Stimulated activated naive CD8-positive, alpha-beta T cell treated with anti-CD3 and anti-CD28 coated beads, Interleukin-15, Interleukin-2, amounts not matched to agents 100 ng/mL and 50 ng/mL, for 24 hours (primary cell): ENCODE data around the gene VWA3B.
"Not testable (repeated sequence)": the region's sequence is repeated elsewhere in the genome, so short reads cannot be mapped to it uniquely, and the experiment has no call there.

Experiments used
- H3K27ac Mint-ChIP-seq: one replicate; pipeline ENCODE4 v1.8.0; 2021; ENCODE audit warnings: mild to moderate bottlenecking, mixed read lengths
- H3K27me3 Mint-ChIP-seq: one replicate; pipeline ENCODE4 v1.8.0; 2021; ENCODE audit warnings: mixed read lengths
- H3K36me3 Mint-ChIP-seq: one replicate; pipeline ENCODE4 v1.8.0; 2021; ENCODE audit warnings: low read depth, mixed read lengths
- H3K4me1 Mint-ChIP-seq: one replicate; pipeline ENCODE4 v1.8.0; 2021; ENCODE audit warnings: low read depth, mixed read lengths
- H3K4me3 Mint-ChIP-seq: one replicate; pipeline ENCODE4 v1.8.0; 2021; ENCODE audit warnings: mild to moderate bottlenecking, mixed read lengths
- H3K9me3 Mint-ChIP-seq: one replicate; pipeline ENCODE4 v1.8.0; 2021; ENCODE audit warnings: mixed read lengths

VWA3B gene

GRCh38 chr2:98072442-98072841 lies 14.5 kb upstream of the VWA3B start:
- H3K4me1 Mint-ChIP-seq: no peaks in the 10 kb centered on the region
- H3K9me3 Mint-ChIP-seq: no peaks in the 10 kb centered on the region
- H3K4me3 Mint-ChIP-seq: no peak overlapping the region
- no peaks in the 10 kb centered on the region for H3K36me3 Mint-ChIP-seq
- peaks cover 10% of the 10 kb centered on the region for H3K27me3 Mint-ChIP-seq
- no peak overlapping the region for H3K27ac Mint-ChIP-seq

GRCh38 chr2:98078701-98079100 lies 8.3 kb upstream of the VWA3B start:
- Mint-ChIP-seq H3K27me3 (peaks cover 17% of the 10 kb centered on the region), H3K9me3 (no peaks in the 10 kb centered on the region), H3K36me3 (no peaks in the 10 kb centered on the region), H3K27ac (no peak overlapping the region), H3K4me1 (peaks cover 14% of the 10 kb centered on the region), H3K4me3 (no peak overlapping the region)

GRCh38 chr2:98084151-98084868 lies 2.7 kb upstream of the VWA3B start:
- H3K4me3 Mint-ChIP-seq: no peak overlapping the region
- no peak overlapping the region for H3K27ac Mint-ChIP-seq
- no peaks in the 10 kb centered on the region for H3K9me3 Mint-ChIP-seq
- H3K27me3 Mint-ChIP-seq: peaks cover 57% of the 10 kb centered on the region
- H3K36me3 Mint-ChIP-seq: no peaks in the 10 kb centered on the region
- peaks cover 40% of the 10 kb centered on the region for H3K4me1 Mint-ChIP-seq

GRCh38 chr2:98084869-98085238 lies 2.1 kb upstream of the VWA3B start:
- H3K4me1 Mint-ChIP-seq: peaks cover 40% of the 10 kb centered on the region
- peaks cover 58% of the 10 kb centered on the region for H3K27me3 Mint-ChIP-seq
- no peaks in the 10 kb centered on the region for H3K9me3 Mint-ChIP-seq
- H3K4me3 Mint-ChIP-seq: no peak overlapping the region
- no peaks in the 10 kb centered on the region for H3K36me3 Mint-ChIP-seq
- no peak overlapping the region for H3K27ac Mint-ChIP-seq

DNA sequence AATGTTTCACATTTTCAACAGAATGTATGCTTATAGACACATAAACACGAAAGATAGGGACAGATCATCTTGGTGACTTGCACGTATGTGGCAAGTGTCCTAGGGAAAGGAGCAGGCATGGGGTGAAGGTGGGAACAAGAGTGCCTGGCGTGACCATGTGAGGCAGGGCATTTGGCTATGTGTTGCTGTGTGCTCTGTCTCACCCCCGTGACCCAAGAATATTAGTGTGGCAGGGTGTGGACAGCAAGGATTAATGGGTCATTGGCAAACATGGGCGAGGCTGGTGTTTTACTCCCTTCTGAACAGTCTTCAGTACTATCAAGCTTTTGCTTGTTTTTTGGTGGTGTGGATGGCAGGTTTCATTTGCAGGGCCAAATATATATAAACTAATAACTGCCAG lies 1.3 kb upstream of the VWA3B start:
- no peak overlapping the region for H3K27ac Mint-ChIP-seq
- no peak overlapping the region for H3K4me3 Mint-ChIP-seq

GRCh38 chr2:98087447-98088020 lies 567 bp downstream of the VWA3B start:
- peak overlapping the region; percentile 40 for H3K27ac Mint-ChIP-seq
- H3K4me3 Mint-ChIP-seq: peak overlapping the region; percentile 78
- no peaks in the 10 kb centered on the region for H3K9me3 Mint-ChIP-seq
- peaks cover 53% of the 10 kb centered on the region for H3K27me3 Mint-ChIP-seq
- H3K4me1 Mint-ChIP-seq: peaks cover 26% of the 10 kb centered on the region
- no peaks in the 10 kb centered on the region for H3K36me3 Mint-ChIP-seq

More for the DNA sequence above, 1.3 kb upstream of the VWA3B start:
- Mint-ChIP-seq H3K27me3 (peaks cover 58% of the 10 kb centered on the region), H3K9me3 (no peaks in the 10 kb centered on the region), H3K4me1 (peaks cover 38% of the 10 kb centered on the region), H3K36me3 (no peaks in the 10 kb centered on the region)

- Mint-ChIP-seq H3K9me3 (no peaks in the 10 kb centered on the region), H3K4me3 (peak overlapping the region; percentile 25), H3K27ac (peak overlapping the region; percentile 5), H3K27me3 (peaks cover 48% of the 10 kb centered on the region), H3K36me3 (no peaks in the 10 kb centered on the region), H3K4me1 (peaks cover 26% of the 10 kb centered on the region)
Measured at GRCh38 chr2:98088261-98088660, 1.3 kb downstream of the VWA3B start.

DNA sequence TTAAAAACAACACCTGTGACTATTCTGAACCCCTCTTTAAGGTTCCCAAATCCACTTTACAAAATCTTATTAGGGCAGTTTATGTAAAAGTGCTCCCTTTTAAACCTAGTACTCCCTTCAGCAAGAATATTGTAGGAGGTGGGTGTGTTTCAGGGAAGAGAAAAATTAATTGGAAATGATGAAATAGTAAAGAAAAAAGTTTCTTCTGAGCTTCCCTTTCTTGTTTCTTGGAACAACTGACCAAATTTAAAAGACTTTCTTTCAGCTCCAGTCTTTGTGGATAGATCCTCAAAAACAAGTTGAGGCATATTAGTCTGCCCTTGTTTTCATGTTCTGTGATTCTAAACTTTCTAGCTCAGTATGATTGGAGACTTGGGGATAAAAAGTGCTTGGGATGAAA lies 3.0 kb downstream of the VWA3B start:
- Mint-ChIP-seq H3K27me3 (peaks cover 42% of the 10 kb centered on the region), H3K27ac (no peak overlapping the region), H3K36me3 (no peaks in the 10 kb centered on the region), H3K9me3 (peaks cover 5% of the 10 kb centered on the region), H3K4me1 (peaks cover 22% of the 10 kb centered on the region), H3K4me3 (no peak overlapping the region)

DNA sequence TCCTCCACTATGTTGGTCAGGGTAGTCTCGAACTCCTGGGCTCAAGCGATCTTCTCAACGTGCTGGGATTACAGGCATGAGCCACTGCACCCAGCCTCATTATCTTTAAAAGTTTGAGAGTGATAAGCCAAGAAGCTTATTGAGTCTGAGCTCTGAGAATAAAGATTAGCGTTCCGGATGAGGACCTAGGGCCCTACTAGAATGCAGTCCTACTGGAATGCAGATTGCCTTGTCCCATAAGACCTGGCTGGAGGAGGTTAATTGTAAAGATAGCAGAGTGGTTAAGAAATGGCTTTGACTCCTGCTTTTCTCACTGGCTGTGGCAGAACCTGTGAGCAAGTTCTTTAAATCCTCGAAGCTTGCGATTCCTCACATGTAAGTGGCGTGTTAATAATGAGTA lies 4.0 kb downstream of the VWA3B start:
- Mint-ChIP-seq H3K4me3 (no peak overlapping the region), H3K4me1 (peaks cover 22% of the 10 kb centered on the region), H3K27me3 (peaks cover 35% of the 10 kb centered on the region), H3K9me3 (peaks cover 8% of the 10 kb centered on the region), H3K36me3 (no peaks in the 10 kb centered on the region), H3K27ac (no peak overlapping the region)

DNA sequence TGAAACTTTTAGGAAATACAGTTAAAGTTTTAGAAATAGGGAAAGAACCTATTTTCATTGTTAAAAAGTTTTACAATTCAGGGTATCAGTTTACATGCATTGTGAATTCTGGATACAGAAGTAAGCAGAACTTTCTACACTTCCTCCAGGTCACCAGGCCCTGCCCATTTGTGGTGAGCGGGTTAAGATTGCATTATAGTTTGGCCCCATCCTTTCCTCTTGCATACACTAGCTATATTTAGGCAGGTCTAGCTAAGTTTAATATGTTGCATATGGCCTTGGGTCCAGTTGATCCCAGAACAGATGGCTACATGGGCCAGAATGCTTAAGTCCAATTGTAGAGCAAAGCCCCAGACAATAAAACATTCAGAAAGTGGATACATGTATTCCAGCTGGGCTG lies 4.8 kb downstream of the VWA3B start:
- peaks cover 27% of the 10 kb centered on the region for H3K27me3 Mint-ChIP-seq
- H3K4me3 Mint-ChIP-seq: no peak overlapping the region
- H3K4me1 Mint-ChIP-seq: peaks cover 16% of the 10 kb centered on the region
- peaks cover 14% of the 10 kb centered on the region for H3K9me3 Mint-ChIP-seq
- peaks cover 4% of the 10 kb centered on the region for H3K36me3 Mint-ChIP-seq
- no peak overlapping the region for H3K27ac Mint-ChIP-seq

DNA sequence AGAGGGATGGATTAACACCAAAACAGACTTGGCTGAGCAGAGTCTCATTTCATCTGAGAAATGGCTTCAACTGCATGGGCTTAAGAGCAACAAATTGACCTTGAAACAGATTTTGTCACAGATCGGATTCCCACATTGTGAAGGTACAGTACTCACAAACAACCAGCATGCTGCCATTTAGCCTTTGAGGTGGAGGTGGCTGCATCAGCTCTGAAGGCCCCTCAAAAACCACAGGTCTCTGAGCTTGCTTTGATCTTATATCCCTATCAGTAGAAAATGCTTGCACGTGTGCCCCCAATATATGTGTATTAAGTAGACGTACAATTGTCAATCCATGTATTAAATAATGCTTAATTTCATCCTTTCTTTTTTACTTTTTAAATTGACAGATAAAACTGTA lies 6.2 kb downstream of the VWA3B start:
- Mint-ChIP-seq H3K27ac (no peak overlapping the region), H3K4me1 (peaks cover 4% of the 10 kb centered on the region), H3K36me3 (peaks cover 5% of the 10 kb centered on the region), H3K27me3 (peaks cover 22% of the 10 kb centered on the region), H3K9me3 (peaks cover 19% of the 10 kb centered on the region), H3K4me3 (no peak overlapping the region)

DNA sequence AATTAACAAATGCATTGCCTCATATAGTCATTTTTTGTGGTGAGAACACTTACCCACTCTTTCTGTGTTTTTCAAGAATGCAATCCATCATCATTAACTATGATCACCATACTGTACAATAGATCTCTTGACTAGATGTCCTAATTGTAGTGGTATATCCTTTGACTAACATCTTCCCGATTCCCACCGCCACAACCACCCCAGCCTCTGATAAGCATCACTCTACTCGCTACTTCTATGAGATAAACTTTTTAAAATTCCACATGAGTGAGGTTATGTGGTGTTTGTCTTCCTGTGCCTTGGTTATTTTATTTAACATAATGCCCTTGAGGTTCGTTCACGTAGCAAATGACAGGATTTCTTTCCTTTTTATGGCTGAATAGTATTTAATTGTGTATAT lies 6.6 kb downstream of the VWA3B start:
- Mint-ChIP-seq H3K27ac (no peak overlapping the region), H3K4me1 (no peaks in the 10 kb centered on the region), H3K36me3 (peaks cover 5% of the 10 kb centered on the region), H3K4me3 (no peak overlapping the region), H3K27me3 (peaks cover 18% of the 10 kb centered on the region), H3K9me3 (peaks cover 19% of the 10 kb centered on the region)

- H3K27me3 Mint-ChIP-seq: peaks cover 13% of the 10 kb centered on the region
- peaks cover 8% of the 10 kb centered on the region for H3K36me3 Mint-ChIP-seq
- H3K27ac Mint-ChIP-seq: no peak overlapping the region
- no peak overlapping the region for H3K4me3 Mint-ChIP-seq
- peaks cover 22% of the 10 kb centered on the region for H3K9me3 Mint-ChIP-seq
- H3K4me1 Mint-ChIP-seq: no peaks in the 10 kb centered on the region
Measured at GRCh38 chr2:98099939-98100743, 13.2 kb downstream of the VWA3B start.

DNA sequence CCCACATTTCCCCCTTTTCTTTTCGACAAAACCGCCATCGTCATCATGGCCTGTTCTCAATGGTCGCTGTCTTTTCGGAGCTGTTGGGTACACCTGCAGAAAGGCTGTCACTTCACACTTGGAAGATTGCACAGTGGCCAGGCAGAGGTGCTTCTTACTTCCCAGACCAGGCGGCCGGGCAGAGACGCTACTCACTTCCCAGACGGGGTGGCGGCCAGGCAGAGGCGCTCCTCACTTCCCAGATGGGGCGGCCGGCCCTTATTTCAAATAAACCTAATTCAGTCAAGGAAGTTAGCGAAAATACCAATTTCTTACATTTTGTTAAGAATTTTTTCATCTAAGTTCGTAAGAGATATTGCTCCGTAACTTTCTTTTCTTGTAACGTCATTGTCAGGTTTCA lies 15.3 kb downstream of the VWA3B start:
- H3K4me1 Mint-ChIP-seq, H3K27me3 Mint-ChIP-seq, H3K36me3 Mint-ChIP-seq, H3K4me3 Mint-ChIP-seq, H3K27ac Mint-ChIP-seq: not testable (repeated sequence)
- H3K9me3 Mint-ChIP-seq: peaks cover 11% of the 10 kb centered on the region

- Mint-ChIP-seq H3K27ac (no peak overlapping the region), H3K9me3 (peaks cover 9% of the 10 kb centered on the region), H3K36me3 (peaks cover 3% of the 10 kb centered on the region), H3K4me3 (no peak overlapping the region), H3K27me3 (peaks cover 7% of the 10 kb centered on the region), H3K4me1 (no peaks in the 10 kb centered on the region)
Measured at GRCh38 chr2:98102878-98103277, 15.9 kb downstream of the VWA3B start.
